GM19193 (cell line): ENCODE data around the gene THADA.

Experiments
- POLR2A ChIP-seq: IDR thresholded peaks from 4 replicates; pipeline ENCODE4 v1.6.1; 2011; ENCODE audit not compliant: insufficient read depth, insufficient read length; ENCODE audit errors: extremely low read depth

The THADA gene

DNA sequence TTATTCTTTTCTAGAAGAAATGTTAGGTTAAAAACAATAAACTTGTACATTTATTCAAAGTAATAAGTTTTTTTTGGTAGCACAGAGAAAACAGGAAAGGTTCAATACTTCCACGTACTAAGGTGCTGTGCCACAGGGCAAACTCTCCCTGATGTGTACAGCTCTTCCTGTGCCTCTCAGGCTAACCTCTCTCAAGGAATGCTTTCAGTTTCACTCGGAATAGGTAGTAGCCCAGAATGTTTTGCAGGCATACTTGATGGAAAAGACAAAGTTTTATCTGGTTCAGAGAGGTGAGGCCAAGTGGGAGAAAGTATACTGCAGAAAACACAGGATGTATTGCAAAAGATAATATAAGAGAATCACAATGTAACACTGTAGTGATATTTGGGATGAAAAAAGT, 198.4 kb downstream of the THADA start:
- no peak for TF ChIP-seq POLR2A

GRCh38 chr2:43393918-43394317, 201.9 kb downstream of the THADA start:
- TF ChIP-seq POLR2A = no peak

- TF ChIP-seq POLR2A = no peak
These were observed 204.0 kb downstream of the THADA start for GRCh38 chr2:43391878-43392215.

DNA sequence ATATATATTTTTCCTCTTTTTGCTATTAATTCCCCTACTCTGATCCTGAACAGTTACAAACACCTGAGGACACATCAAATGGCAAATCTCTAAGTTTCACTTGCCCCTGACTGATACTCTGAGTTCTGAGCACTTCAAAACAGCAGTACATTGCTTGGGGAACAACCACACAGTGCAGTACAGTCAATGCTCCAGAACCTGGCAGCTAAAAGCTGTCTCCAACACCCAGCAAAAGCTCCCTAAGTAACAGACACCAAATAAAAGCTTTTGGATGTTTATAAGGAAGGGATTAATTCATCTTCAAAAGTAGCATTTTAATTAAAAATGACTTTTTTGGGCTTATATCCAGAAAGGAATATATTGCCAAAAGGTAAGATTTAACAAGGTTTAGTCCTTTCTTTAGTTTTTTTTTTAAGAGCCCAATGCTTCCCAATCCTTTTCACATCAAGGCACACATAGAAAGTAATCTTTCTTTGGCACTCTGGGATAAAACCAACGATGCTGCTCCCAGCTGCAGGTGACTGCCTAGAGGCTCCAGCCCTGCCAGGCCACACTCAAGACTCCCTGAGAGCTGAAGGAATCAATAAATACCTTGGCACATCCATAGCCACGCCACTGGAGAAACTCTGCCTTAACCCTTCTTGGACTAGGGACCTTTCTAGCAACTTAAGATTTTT, 204.5 kb downstream of the THADA start:
- TF ChIP-seq POLR2A = no peak

GRCh38 chr2:43389581-43390466, 206.0 kb downstream of the THADA start:
- TF ChIP-seq POLR2A = no peak

DNA sequence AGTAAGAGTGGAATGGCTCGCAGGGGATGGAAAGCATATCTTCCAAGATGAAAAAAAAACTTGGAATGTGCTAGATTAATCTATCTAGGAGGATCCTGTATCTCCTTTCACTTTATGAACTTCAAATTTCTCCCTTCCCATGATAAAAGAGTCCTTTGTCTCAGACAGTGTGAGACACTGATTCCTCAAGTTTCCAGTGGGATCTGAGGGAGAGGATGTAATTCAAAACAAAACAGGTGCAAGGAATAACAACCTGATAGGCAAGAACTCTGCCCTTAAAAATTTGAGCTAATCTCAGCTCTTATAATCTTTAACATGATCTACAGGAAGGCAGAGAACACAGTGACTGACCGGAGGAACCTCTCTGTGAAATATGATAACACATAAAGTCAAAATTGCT, 207.5 kb downstream of the THADA start:
- no peak for TF ChIP-seq POLR2A

- TF ChIP-seq POLR2A = no peak
These were observed 208.5 kb downstream of the THADA start for GRCh38 chr2:43387092-43388062.

DNA sequence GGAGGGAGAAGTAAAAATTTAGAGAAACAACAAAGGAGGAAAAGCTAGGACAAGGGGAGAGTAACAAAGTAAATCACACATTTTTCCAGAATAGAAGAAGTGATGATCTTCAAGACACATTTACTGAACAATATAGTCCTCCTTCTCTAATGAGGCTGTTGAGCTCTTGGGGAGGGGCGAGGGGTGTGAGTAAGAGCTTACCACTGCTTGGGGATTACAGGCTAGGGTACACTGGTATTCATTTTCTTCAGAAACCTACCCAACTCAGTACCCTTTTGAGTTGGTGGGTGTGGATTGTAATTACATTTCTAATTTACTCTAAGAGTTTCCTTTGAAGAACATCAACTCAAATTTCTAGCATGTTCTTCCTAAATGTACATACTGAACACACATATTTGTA, 211.7 kb downstream of the THADA start:
- no peak for TF ChIP-seq POLR2A

DNA sequence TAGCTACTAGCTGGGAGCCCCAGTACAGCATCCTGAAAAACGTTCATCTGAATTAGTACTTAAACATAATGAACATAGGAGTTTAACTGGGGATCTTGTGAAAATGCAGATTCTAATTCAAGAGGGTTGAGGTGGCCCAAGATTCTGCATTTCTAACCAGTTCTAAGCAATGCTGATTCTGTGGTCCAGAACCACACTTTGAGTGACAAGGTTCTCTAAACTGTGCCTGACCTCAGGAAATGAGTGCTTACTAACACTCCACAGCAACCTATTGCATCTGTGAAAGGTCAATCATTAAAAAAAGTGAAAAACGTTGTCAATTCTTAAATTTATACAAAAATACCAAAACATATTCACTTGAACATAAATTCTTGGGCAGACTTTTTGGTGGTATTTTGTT, 212.3 kb downstream of the THADA start:
- TF ChIP-seq POLR2A = no peak

DNA sequence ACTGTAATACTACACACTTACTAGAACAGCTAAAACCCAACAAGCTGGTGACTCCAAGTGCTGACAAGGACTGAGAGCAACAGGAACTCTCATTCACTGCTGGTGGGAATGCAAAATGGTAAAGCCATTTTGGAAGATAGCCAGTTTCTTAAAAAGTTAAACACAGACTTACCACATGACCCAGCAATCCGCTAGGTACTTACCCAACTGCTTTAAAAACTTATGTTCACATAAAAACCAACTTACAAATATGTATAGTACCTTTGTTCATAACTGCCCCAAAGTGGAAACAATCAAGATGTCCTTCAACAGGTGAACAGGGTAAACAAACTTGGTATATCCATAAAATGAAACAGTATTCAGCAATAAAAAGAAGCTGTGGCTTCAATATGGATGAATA, 216.3 kb downstream of the THADA start:
- no peak for TF ChIP-seq POLR2A

GRCh38 chr2:43377327-43377726, 218.5 kb downstream of the THADA start:
- TF ChIP-seq POLR2A = no peak

DNA sequence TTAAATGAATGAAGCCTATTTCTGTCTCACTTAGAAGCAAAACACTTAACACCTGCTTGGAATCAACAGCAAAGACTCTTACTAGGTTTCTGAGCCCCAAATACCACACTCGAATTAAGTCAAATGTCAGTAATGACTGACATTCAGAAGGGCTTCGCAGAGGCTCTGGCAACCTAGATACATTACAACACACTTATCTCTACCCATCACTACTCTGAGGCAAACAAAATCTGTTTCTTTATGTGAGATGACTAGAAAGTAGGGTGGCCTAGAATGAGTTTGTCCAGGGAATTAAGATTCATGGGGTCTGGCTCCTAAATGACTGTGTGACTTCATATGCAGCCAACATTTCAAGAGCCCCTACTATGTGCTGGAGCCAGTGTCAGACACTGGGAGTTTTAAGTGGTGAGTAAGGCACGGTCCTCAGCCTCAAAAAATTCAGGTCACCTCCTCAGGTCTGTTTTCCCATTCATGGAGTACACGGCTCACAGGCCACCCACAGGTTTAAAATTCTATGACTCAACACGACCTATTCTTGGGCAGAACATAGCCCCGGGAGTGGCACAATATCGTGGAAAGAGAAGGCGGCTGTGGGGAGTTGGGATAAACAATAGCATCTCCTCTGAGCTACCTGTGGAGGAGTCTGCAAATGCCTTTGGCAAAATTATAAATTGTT, 219.2 kb downstream of the THADA start:
- no peak for TF ChIP-seq POLR2A

DNA sequence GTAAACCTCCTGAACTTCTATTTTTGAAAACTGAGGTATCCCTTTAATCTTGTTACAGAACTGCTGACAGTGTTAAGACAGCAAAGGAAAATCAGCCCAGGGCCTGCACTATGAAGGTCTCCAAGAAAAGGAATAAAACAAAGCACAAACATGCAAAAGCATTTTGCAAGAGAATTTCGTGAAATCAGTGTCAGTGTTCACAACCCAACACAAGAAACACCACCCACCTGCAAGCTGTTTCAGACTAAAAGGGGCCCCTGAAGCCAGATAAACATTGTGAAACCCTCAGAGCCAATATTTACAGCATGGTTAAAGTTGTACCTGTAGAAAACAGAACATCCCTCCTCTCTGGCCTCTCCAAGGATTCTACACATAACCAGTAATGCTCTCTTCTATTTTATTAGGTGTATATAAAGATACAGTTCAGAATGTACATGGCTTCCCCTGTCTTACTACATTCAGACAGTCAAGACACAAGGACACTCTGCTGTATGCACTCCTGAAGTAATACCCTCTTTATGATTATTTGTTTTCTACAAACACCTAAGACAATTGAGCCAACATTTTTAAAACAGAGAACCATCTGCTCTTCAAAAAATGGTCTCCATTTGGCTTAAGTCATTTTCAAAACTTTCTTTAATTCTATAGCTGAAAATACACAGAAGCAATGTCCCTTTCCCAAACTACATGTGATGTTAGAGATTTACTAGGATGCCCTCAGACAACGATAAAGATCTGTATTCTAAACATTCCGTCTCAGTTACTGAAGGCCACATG, 219.9 kb downstream of the THADA start:
- TF ChIP-seq POLR2A = no peak
